Activated T-helper 1 cell treated with anti-CD3 and anti-CD28 coated beads, Interleukin-12 subunit alpha, Interleukin-12 subunit beta, Interleukin-2, Interleukin-4 antibody, amounts not matched to agents 30 ng/mL and 10 ng/mL and 1 ng/mL, durations not matched to agents 14 hours and 24 hours and 36 hours (primary cell): ENCODE results near the gene PAK4. TPM values are rescaled to one million over a fixed set of nuclear protein-coding genes. Genes with fewer than 3 reads are reported as not detected.

ENCODE experiments used
- DNase-seq: peaks from one replicate; pipeline ENCODE4 v3.0.0; 2021; ENCODE audit warnings: low spot score
- H3K27ac Mint-ChIP-seq: one replicate; pipeline ENCODE4 v1.8.0; 2021; ENCODE audit warnings: mild to moderate bottlenecking, mixed read lengths
- H3K27me3 Mint-ChIP-seq: one replicate; pipeline ENCODE4 v1.8.0; 2022; ENCODE audit warnings: mild to moderate bottlenecking, moderate library complexity, mixed read lengths; ENCODE audit not compliant: insufficient read depth
- H3K36me3 Mint-ChIP-seq: one replicate; pipeline ENCODE4 v1.8.0; 2021; ENCODE audit warnings: low read depth, mixed read lengths
- H3K4me1 Mint-ChIP-seq: one replicate; pipeline ENCODE4 v1.8.0; 2021; ENCODE audit warnings: low read depth, mixed read lengths
- H3K4me3 Mint-ChIP-seq: one replicate; pipeline ENCODE4 v1.8.0; 2021; ENCODE audit warnings: mild to moderate bottlenecking, moderate library complexity, mixed read lengths
- H3K9me3 Mint-ChIP-seq: one replicate; pipeline ENCODE4 v1.8.0; 2021; ENCODE audit warnings: mixed read lengths
- intact Hi-C: fragments of 100-400 bp; cut with micrococcal nuclease; formaldehyde crosslinking; loops from one replicate; pipeline ENCODE4 v1.15.1; 2024
- total RNA-seq: library from RNA; stranded (reverse); gene quantifications from 2 replicates; pipeline ENCODE4 v1.2.3, GENCODE V29; 2022

Gene PAK4
- 18.5 and 19.9 TPM in 2 replicates for total RNA-seq

DNA sequence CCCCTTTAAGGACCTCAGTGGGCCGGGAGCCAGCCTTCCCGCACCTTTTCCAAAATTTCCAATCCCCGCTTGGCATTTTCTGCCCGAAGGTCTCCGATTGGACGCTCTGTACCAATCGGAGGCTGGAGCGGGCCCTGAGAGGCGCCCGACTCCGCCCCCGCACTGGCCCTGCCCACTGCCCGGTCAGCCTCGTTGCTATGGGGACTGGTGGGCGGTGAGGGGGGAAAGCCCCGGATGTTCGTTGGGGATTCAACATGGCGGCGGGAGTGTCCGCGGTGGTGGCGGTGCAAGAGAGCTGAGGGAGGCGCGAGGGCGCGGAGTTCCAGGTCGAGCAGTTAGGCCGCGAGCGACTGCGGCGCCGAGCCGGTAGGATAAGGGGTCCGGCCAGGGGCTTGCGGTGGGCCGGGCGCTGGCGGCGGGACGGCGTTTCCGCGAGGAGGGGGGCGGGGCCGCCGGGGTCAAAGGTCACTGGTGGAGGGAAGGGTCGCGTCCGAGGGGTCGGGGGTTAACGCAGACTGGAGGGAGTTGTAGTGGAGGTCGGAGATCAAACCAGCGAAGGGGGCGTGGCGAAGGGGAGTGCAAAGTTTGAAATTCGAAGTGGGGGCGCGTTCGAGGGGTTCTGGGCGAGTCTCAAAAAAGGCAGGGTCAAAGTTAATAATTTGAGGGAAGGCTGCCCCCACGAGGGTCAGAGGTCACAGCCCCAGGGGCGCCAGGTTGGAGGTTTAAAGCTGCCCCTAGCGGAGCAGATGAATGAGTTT, at the start of gene PAK4:
PAK4 (plus strand) TSS at position 233 of the 758 bp plus-strand sequence. CDS start 43,768 bp downstream, outside the sequence.
- H3K27ac Mint-ChIP-seq: peak within 1 kb of the TSS; percentile 99
- H3K9me3 Mint-ChIP-seq: no peaks in the 10 kb centered on the region
- intact Hi-C loops: loop anchor here (1.0 to 10.0 kb wide), 3 partner anchors 216 to 549 kb away; partner anchors contain the start of gene PLEKHG2
- peaks cover 6% of the 10 kb centered on the region for H3K27me3 Mint-ChIP-seq
- peak within 1 kb of the TSS; percentile 99 for H3K4me3 Mint-ChIP-seq
- peaks cover 45% of the 10 kb centered on the region for H3K4me1 Mint-ChIP-seq
- peak; percentile 97 for DNase-seq
- H3K36me3 Mint-ChIP-seq: peaks cover 1% of the 10 kb centered on the region

DNA sequence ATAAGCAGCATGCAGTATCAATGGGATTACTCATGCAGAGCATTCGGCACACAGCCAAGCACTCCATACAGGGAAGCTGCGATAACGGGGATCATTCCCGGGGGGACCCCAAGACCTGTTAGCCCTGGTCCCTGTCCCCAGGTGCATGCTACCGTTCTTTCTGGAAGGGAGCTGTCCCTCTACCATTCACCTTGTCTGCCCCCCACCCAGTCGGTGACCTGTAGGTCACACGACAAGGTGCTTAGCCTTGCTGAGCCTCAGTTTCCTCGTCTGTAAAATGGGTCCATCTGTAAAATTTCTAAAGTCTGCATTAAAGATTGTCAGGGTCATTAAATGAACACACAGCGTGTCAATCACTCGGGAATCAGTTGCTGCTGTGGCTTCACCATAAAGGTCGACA, 48.3 kb upstream of the PAK4 start:
- no peak overlapping the region for H3K4me3 Mint-ChIP-seq
- H3K27ac Mint-ChIP-seq: no peak overlapping the region

DNA sequence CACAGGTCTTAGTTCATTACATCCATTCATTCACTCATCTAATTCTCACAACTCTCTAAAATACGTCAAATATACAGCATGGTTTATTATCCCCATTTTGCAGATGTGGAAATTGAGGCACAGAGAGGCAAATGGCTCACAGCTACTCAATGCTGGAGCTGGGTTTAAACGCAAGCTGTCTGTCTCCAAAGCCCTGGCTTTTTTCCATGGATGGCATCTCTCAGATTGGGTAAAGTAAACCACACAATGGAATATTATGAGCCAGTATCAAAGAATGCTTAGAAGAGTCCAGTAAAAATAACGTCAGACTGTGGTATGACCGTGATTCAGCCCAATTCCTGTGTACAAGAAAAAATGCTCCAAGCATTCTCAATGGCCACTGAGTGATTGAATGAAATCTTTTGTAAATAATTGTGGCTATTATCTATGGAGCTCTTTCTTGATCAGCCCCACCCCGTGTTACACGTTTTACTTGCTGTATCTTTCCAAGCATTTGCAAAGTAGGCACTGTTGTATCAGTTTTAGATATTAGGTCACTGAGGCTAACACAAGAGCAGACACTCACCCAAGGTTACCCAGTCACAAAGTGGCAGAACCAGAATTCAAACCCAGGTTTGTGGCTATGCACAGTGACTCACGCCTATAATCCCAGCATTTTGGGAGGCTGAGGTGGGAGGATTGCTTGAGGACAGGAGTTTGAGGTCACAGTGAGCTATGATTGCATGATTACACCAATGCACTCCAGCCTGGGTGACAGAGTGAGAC, 47.0 kb upstream of the PAK4 start:
- Mint-ChIP-seq H3K9me3 (no peaks in the 10 kb centered on the region), H3K27me3 (peaks cover 25% of the 10 kb centered on the region), H3K4me3 (no peak overlapping the region), H3K27ac (no peak overlapping the region), H3K36me3 (no peaks in the 10 kb centered on the region), H3K4me1 (peaks cover 8% of the 10 kb centered on the region)
- DNase-seq: no peak
- intact Hi-C loops: no loop called here

More for the DNA sequence above, 48.3 kb upstream of the PAK4 start:
- Mint-ChIP-seq H3K27me3 (peaks cover 12% of the 10 kb centered on the region), H3K4me1 (peaks cover 14% of the 10 kb centered on the region), H3K9me3 (no peaks in the 10 kb centered on the region), H3K36me3 (no peaks in the 10 kb centered on the region)
- no peak for DNase-seq
- intact Hi-C loops: no loop called here

DNA sequence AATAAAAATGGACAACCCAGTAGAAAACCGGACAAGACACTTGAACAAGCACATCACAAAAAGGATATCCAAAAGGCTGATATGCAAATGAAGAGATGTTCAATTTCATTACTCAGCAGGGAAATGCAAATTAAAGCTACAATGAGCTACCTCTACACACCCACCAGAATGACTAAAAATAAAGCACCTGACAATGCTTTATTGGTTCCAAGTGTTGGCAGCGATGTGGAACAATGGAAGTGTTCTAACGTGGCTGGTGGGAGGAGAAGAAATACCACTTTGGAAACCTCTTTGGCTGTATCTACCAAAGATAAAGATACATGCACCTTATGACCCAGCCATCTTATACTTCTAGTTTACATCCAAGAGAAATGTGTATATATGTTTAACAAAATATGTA, 45.2 kb upstream of the PAK4 start:
- intact Hi-C loops: no loop called here
- Mint-ChIP-seq H3K36me3 (no peaks in the 10 kb centered on the region), H3K27me3 (peaks cover 39% of the 10 kb centered on the region), H3K4me3 (no peak overlapping the region), H3K4me1 (peaks cover 7% of the 10 kb centered on the region), H3K27ac (no peak overlapping the region), H3K9me3 (no peaks in the 10 kb centered on the region)
- DNase-seq: no peak

DNA sequence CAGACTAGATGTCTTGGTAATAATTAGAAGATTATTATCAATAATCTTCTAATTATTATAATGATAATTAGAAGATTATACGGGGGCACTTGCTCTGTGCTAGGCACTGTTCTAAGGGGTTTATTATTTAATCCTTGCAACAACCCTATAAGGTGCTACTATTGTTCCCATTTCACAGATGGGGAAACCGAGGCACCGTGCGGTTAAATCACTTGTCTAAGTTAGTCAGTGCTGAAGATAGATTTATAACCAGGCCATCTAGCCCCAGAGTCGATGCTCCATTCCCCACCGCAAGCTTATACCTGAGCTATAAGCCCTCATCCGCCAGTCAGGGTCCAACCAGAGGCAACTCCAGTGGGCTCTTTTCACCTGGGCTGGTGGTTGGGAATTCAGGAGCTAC, 43.4 kb upstream of the PAK4 start:
- Mint-ChIP-seq H3K4me3 (no peak overlapping the region), H3K36me3 (no peaks in the 10 kb centered on the region), H3K27me3 (peaks cover 50% of the 10 kb centered on the region), H3K9me3 (no peaks in the 10 kb centered on the region), H3K27ac (no peak overlapping the region), H3K4me1 (peaks cover 7% of the 10 kb centered on the region)
- no peak for DNase-seq
- intact Hi-C loops: no loop called here

DNA sequence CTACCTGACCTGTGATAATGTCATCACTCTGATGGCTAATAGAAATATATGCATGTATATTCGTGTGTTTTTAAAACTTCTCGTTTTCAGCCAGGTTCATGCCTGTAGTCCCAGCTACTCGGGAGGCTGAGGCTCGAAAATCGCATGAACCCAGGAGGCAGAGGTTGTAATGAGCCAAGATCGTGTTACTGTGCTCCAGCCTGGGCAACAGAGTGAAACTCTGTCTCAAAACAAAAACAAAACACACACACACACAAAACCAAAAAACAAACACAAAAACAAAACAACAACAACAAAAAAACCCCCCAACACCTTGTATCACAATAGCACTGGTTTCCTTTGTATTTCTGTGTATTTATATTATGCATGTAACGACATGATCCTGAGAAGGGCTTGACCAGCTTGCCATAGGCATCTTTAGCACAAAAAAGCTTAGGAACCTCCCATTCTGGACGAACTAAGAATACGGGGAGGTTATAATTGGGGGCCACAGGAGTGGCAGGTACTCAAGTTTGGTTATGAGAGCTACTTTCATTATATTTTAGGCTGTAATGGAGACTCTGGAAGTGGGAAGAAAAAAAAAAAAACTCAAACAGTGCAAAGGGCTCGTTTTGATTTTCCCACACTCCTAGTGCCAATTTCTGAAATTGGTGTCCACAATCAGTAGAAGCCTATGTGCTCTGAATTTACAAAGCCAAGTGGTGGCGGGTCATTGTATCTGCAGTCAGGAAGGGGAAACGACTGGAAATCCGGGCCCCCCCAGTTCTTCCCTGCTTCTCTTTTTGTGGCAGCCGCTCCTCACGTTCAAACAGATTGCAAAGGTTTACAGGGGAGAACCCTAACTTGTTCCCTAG, 42.6 kb upstream of the PAK4 start:
- peaks cover 7% of the 10 kb centered on the region for H3K4me1 Mint-ChIP-seq
- no peaks in the 10 kb centered on the region for H3K9me3 Mint-ChIP-seq
- peaks cover 52% of the 10 kb centered on the region for H3K27me3 Mint-ChIP-seq
- DNase-seq: no peak
- intact Hi-C loops: no loop called here
- H3K27ac Mint-ChIP-seq: no peak overlapping the region
- no peak overlapping the region for H3K4me3 Mint-ChIP-seq
- no peaks in the 10 kb centered on the region for H3K36me3 Mint-ChIP-seq

DNA sequence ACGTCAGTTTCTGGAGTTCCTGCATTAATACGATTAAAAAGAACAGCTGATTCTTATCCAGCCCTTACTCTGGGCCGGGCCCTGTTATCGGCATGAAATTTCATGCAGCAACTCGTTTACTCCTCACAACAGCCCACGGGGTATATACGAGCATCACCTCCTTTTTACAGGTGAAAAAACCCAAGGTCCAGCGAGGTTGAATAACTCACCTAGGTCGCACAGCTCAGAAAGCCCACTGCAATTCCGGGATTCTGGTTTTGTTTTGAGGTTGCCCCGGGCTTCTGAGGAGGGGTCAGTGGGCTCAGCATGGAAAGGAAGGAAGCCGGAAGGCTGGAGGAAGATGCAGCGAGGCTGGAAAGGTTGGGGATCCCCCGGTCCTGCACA, 42.0 kb upstream of the PAK4 start:
- intact Hi-C loops: no loop called here
- Mint-ChIP-seq H3K36me3 (no peaks in the 10 kb centered on the region), H3K4me1 (peaks cover 7% of the 10 kb centered on the region), H3K9me3 (no peaks in the 10 kb centered on the region), H3K4me3 (peak overlapping the region; percentile 45), H3K27ac (no peak overlapping the region), H3K27me3 (peaks cover 52% of the 10 kb centered on the region)
- DNase-seq: no peak

DNA sequence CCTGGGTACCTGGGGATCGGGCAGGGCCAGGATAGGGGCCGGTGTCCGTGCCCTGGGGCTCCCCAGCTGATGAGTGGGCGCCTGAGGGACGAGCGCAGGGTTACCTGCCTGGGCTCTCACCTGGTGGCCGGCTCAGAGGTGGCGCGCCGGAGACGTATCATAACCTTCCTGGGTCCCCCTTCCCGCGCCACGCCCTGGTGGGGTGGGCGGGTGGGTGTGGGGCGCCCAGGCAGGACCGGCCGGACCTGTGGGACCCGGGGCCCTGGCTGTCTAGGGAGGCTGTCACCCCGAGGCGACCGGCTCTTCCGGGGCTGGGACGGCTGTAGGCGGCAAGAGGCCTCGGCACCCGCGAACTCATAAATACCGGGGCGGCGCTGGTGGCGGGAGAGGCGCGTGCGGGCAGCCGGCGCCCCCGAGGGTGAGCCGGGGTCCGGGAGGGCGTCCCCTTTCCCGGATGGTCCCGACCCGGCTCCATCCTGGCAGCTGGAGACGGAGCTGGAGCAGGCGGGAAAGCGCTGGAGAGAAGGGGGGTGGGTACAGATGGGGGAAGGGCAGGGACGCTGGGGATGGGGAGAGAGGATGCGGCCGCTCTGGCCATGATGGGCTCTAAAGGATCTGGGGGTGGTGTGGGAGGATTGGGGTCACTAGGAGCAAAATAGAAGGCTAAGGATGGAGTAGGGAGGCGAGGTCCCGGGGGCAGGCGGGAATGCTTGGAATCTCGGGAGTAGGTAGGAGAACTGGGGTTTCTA, 41.4 kb upstream of the PAK4 start, which contains the start of gene ACP7:
ACP7 (plus strand) TSS at position 386 of the 749 bp plus-strand sequence. CDS start 902 bp downstream, outside the sequence.
- H3K9me3 Mint-ChIP-seq: no peaks in the 10 kb centered on the region
- H3K36me3 Mint-ChIP-seq: no peaks in the 10 kb centered on the region
- H3K4me1 Mint-ChIP-seq: peaks cover 7% of the 10 kb centered on the region
- H3K27ac Mint-ChIP-seq: no peak within 1 kb of the TSS
- DNase-seq: no peak
- intact Hi-C loops: no loop called here
- peak within 1 kb of the TSS; percentile 45 for H3K4me3 Mint-ChIP-seq
- H3K27me3 Mint-ChIP-seq: peaks cover 52% of the 10 kb centered on the region

DNA sequence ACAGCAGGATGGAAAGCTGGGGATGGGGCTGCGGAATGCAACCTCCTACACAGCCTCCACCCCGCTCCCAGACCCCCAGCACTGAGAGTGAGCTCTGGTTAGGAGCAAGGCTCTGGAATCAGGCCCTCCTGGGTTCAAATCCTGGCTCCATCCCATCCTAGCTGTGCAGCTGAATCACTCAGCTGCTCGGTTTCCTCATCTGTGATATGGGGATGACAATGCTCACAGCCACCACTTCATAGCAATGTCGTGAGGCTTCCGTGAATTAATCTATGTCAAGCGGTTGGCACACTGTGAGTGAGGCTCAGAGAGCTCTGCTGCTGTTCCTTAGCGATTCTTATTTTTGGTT, 40.9 kb upstream of the PAK4 start:
- Mint-ChIP-seq H3K27ac (no peak overlapping the region), H3K36me3 (no peaks in the 10 kb centered on the region), H3K9me3 (no peaks in the 10 kb centered on the region), H3K4me1 (peaks cover 7% of the 10 kb centered on the region), H3K27me3 (peaks cover 52% of the 10 kb centered on the region), H3K4me3 (no peak overlapping the region)
- intact Hi-C loops: no loop called here
- DNase-seq: no peak

DNA sequence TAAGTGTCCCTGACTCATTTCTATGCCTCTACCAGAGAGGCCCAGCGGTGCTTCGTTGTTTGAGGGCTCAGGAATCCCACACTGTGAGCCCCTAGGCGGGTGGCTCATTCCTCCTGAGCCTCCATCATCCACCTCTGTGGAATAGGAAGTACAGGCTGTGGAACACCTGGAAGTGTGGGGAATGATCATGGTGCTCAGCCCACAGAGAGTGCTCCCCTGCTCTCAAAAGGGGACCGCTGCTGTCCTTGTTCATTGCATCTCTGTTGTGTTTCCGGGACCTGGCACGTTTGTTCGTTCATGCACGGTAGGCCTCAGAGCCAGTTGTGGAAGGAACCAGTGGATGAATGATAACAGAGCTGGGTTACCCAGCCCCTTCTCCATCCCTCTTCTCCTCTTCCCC, 40.2 kb upstream of the PAK4 start:
- H3K9me3 Mint-ChIP-seq: no peaks in the 10 kb centered on the region
- H3K4me3 Mint-ChIP-seq: no peak overlapping the region
- peaks cover 7% of the 10 kb centered on the region for H3K4me1 Mint-ChIP-seq
- peaks cover 52% of the 10 kb centered on the region for H3K27me3 Mint-ChIP-seq
- H3K36me3 Mint-ChIP-seq: no peaks in the 10 kb centered on the region
- H3K27ac Mint-ChIP-seq: no peak overlapping the region
- intact Hi-C loops: no loop called here
- no peak for DNase-seq

DNA sequence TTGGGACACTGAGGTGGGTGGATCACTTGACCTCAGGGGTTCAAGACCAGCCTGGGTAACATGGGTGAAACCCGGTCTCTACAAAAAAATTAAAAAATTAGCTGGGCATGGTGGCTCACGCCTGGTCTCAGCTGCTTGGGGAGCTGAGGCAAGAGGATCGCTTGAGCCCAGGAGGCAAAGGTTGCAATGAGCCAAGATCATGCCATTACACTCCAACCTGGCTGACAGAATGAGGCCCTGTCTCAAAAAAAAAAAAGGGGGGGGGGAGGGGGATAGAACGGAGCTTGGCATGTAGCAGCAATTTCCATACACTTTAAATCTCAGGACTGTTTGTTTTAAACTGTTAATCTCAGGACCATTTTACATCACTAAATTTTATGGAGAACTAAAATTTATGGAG, 39.2 kb upstream of the PAK4 start:
- Mint-ChIP-seq H3K9me3 (no peaks in the 10 kb centered on the region), H3K4me3 (no peak overlapping the region), H3K36me3 (no peaks in the 10 kb centered on the region), H3K27me3 (peaks cover 46% of the 10 kb centered on the region), H3K4me1 (peaks cover 7% of the 10 kb centered on the region), H3K27ac (no peak overlapping the region)
- no peak for DNase-seq
- intact Hi-C loops: no loop called here
